ENCODE data around the gene COL23A1.

DNA sequence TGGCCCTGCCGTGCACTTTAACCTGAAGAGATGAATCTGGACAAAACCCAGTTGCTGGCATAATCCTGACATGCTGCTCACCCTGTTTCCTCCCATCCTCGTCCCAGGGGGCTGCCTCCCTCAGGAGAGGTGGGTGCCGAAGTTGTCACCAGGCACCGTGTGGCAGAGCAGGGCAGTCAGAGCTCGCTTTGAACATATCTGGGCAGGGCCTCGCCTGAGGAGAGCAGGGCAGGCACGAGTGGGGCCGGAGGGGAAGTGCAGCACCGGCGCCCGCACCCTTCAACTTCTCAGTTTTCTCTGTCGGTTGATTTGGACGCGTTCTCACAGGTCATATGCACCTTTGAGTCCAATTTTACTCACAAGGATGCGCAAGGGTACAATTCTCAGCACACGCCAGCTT, 216.5 kb downstream of the COL23A1 start:
- TF ChIP-seq CTCF (IDR thresholded peaks at IDR 0.05; ENCODE audit: low read depth, low read length): no peak
- TF ChIP-seq EZH2phosphoT487 (IDR thresholded peaks at IDR 0.05; ENCODE audit: low read depth): no peak

Data from OCI-LY3 (cell line).